Measurements from ENCODE around the gene CABP4. TPM values are rescaled to one million over a fixed set of nuclear protein-coding genes. Genes with fewer than 3 reads are reported as not detected.

Gene CABP4
- total and polyA plus RNA-seq, 8 donors: 0.43 to 1.7 (median 0.62) TPM; not detected in 2

GRCh38 chr11:67429722-67430121 lies 25.4 kb upstream of the CABP4 start:
- intact Hi-C loops (cut with DNase I; ENCODE audit: low total_unique reads): loop anchor here (10.0 kb wide), 1 partner anchor 75 kb away; the partner anchor contains the start of genes CDK2AP2 and PITPNM1
- peaks cover 36 to 53% (median 48%) of the 10 kb centered on the region in 4 donors for H3K36me3 ChIP-seq
- no peak for DNase-seq
- peak overlapping the region in 3 of 5 donors; percentile 95 to 98 (median 96) for H3K27ac ChIP-seq
- WGBS, 5 donors: 48 to 72% (median 64%) methylated on average over 11 of the region's 11 CpGs
- peaks cover 20 to 40% (median 29%) of the 10 kb centered on the region in 4 donors for H3K4me1 ChIP-seq
- H3K4me3 ChIP-seq: peak overlapping the region in 3 of 4 donors; percentile 80 to 97 (median 86)
- no peaks in the 10 kb centered on the region for H3K27me3 ChIP-seq
- no peak for TF ChIP-seq EP300 (IDR thresholded peaks at IDR 0.05)
- TF ChIP-seq, protein P1, sequence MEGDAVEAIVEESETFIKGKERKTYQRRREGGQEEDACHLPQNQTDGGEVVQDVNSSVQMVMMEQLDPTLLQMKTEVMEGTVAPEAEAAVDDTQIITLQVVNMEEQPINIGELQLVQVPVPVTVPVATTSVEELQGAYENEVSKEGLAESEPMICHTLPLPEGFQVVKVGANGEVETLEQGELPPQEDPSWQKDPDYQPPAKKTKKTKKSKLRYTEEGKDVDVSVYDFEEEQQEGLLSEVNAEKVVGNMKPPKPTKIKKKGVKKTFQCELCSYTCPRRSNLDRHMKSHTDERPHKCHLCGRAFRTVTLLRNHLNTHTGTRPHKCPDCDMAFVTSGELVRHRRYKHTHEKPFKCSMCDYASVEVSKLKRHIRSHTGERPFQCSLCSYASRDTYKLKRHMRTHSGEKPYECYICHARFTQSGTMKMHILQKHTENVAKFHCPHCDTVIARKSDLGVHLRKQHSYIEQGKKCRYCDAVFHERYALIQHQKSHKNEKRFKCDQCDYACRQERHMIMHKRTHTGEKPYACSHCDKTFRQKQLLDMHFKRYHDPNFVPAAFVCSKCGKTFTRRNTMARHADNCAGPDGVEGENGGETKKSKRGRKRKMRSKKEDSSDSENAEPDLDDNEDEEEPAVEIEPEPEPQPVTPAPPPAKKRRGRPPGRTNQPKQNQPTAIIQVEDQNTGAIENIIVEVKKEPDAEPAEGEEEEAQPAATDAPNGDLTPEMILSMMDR (IDR thresholded peaks at IDR 0.05): no peak
- TF ChIP-seq POLR2AphosphoS5 (IDR thresholded peaks at IDR 0.05): no peak
- no peak for TF ChIP-seq POLR2A (IDR thresholded peaks at IDR 0.05)
- H3K9me3 ChIP-seq: no peaks in the 10 kb centered on the region

GRCh38 chr11:67431346-67432249 lies 23.6 kb upstream of the CABP4 start:
- Histone ChIP-seq H3K4me1 (peaks cover 20 to 55% (median 42%) of the 10 kb centered on the region in 4 donors), H3K27ac (no peak overlapping the region), H3K27me3 (no peaks in the 10 kb centered on the region), H3K36me3 (peaks cover 45 to 72% (median 66%) of the 10 kb centered on the region in 4 donors), H3K9me3 (no peaks in the 10 kb centered on the region), H3K4me3 (no peak overlapping the region)
- DNase-seq: no peak
- no peak for TF ChIP-seq EP300 (IDR thresholded peaks at IDR 0.05)
- TF ChIP-seq POLR2A (IDR thresholded peaks at IDR 0.05): no peak
- TF ChIP-seq POLR2AphosphoS5 (IDR thresholded peaks at IDR 0.05): no peak
- TF ChIP-seq, protein P1 (IDR thresholded peaks at IDR 0.05): no peak
- intact Hi-C loops (cut with DNase I; ENCODE audit: low total_unique reads): loop anchor here (10.0 kb wide), 1 partner anchor 73 kb away; the partner anchor contains the start of genes CDK2AP2 and PITPNM1
- 90 to 94% (median 92%) methylated on average over 24 of the region's 24 CpGs for WGBS, 5 donors

- 84 to 90% (median 87%) methylated on average over 16 to 22 of the region's 22 CpGs for WGBS, 5 donors
- H3K27ac ChIP-seq: no peak overlapping the region
- H3K36me3 ChIP-seq: peaks cover 45 to 83% (median 76%) of the 10 kb centered on the region in 4 donors
These were observed 22.4 kb upstream of the CABP4 start for GRCh38 chr11:67432655-67433349.

More at GRCh38 chr11:67432655-67433349, 22.4 kb upstream of the CABP4 start:
- H3K4me1 ChIP-seq: peaks cover 13 to 60% (median 42%) of the 10 kb centered on the region in 4 donors
- no peaks in the 10 kb centered on the region for H3K27me3 ChIP-seq
- TF ChIP-seq, protein P1 (IDR thresholded peaks at IDR 0.05): no peak
- TF ChIP-seq POLR2A (IDR thresholded peaks at IDR 0.05): no peak
- no peak for TF ChIP-seq EP300 (IDR thresholded peaks at IDR 0.05)
- TF ChIP-seq POLR2AphosphoS5 (IDR thresholded peaks at IDR 0.05): no peak
- DNase-seq: no peak
- no peaks in the 10 kb centered on the region for H3K9me3 ChIP-seq
- intact Hi-C loops (cut with DNase I; ENCODE audit: low total_unique reads): loop anchor here (10.0 kb wide), 1 partner anchor 72 kb away; the partner anchor contains the start of genes CDK2AP2 and PITPNM1
- no peak overlapping the region for H3K4me3 ChIP-seq
